H9 (cell line): ENCODE results near the gene NXPH4. TPM values are rescaled to one million over a fixed set of nuclear protein-coding genes. Genes with fewer than 3 reads are reported as not detected.

ENCODE experiments used
- DNase-seq: peaks from one replicate; pipeline ENCODE4 v3.0.0-alpha.2; 2017
- H2AFZ ChIP-seq: one replicate; pipeline ENCODE4 v1.6.1; 2013; ENCODE audit warnings: mild to moderate bottlenecking, low read length, control low read depth, moderate library complexity
- H2AK5ac ChIP-seq: 2 replicates; pipeline ENCODE4 v1.6.1; 2013; ENCODE audit warnings: low read length, control low read depth, mixed read lengths; ENCODE audit not compliant: insufficient read length
- H2BK120ac ChIP-seq: one replicate; pipeline ENCODE4 v1.6.1; 2013; ENCODE audit warnings: low read depth, mild to moderate bottlenecking, low read length, control low read depth, inconsistent platforms; ENCODE audit not compliant: poor library complexity, severe bottlenecking
- H2BK12ac ChIP-seq: 2 replicates; pipeline ENCODE4 v1.6.1; 2013; ENCODE audit warnings: low read length, control low read depth, mixed read lengths, low read depth; ENCODE audit not compliant: insufficient read length
- H2BK15ac ChIP-seq: 2 replicates; pipeline ENCODE4 v1.6.1; 2013; ENCODE audit warnings: low read depth, low read length, control low read depth
- H2BK20ac ChIP-seq: one replicate; pipeline ENCODE4 v1.6.1; 2013; ENCODE audit warnings: low read depth, mild to moderate bottlenecking, low read length, control low read depth, inconsistent platforms; ENCODE audit not compliant: poor library complexity, severe bottlenecking
- H2BK5ac ChIP-seq: 2 replicates; pipeline ENCODE4 v1.6.1; 2013; ENCODE audit warnings: low read length, control low read depth, mixed read lengths; ENCODE audit not compliant: insufficient read length
- H3K14ac ChIP-seq: 2 replicates; pipeline ENCODE4 v1.6.1; 2013; ENCODE audit warnings: low read length, control low read depth; ENCODE audit not compliant: insufficient read depth
- H3K18ac ChIP-seq: 2 replicates; pipeline ENCODE4 v1.6.1; 2013; ENCODE audit warnings: low read depth, mild to moderate bottlenecking, mixed read lengths, low read length, control low read depth; ENCODE audit not compliant: insufficient read length
- H3K23ac ChIP-seq: 2 replicates; pipeline ENCODE4 v1.6.1; 2013; ENCODE audit warnings: low read length, control low read depth, mixed read lengths, low read depth; ENCODE audit not compliant: insufficient read length
- H3K23me2 ChIP-seq: 2 replicates; pipeline ENCODE4 v1.6.1; 2013; ENCODE audit warnings: low read depth, mild to moderate bottlenecking, mixed read lengths, low read length, control low read depth; ENCODE audit not compliant: insufficient read length, poor library complexity, severe bottlenecking
- H3K27ac ChIP-seq: 2 replicates; pipeline ENCODE4 v1.5.1; 2013; ENCODE audit warnings: low read length, control low read depth, mixed read lengths, low read depth; ENCODE audit not compliant: insufficient read length
- H3K27me3 ChIP-seq: 2 replicates; pipeline ENCODE4 v1.6.1; 2013; ENCODE audit warnings: low read length, control low read depth, inconsistent platforms; ENCODE audit not compliant: insufficient read depth
- H3K4ac ChIP-seq: 2 replicates; pipeline ENCODE4 v1.6.1; 2013; ENCODE audit warnings: low read depth, mild to moderate bottlenecking, control low read depth, inconsistent platforms, low read length, moderate library complexity
- H3K4me1 ChIP-seq: 2 replicates; pipeline ENCODE4 v1.6.1; 2013; ENCODE audit warnings: low read length, control low read depth, inconsistent platforms; ENCODE audit not compliant: insufficient read depth
- H3K4me2 ChIP-seq: 2 replicates; pipeline ENCODE4 v1.6.1; 2013; ENCODE audit warnings: low read length, control low read depth, mixed read lengths; ENCODE audit not compliant: insufficient read length, insufficient read depth
- H3K56ac ChIP-seq: 2 replicates; pipeline ENCODE4 v1.6.1; 2013; ENCODE audit warnings: low read depth, mild to moderate bottlenecking, mixed read lengths, low read length, control low read depth; ENCODE audit not compliant: insufficient read length
- H3K79me1 ChIP-seq: 2 replicates; pipeline ENCODE4 v1.6.1; 2013; ENCODE audit warnings: low read depth, mild to moderate bottlenecking, moderate library complexity, low read length, control low read depth, inconsistent platforms; ENCODE audit not compliant: insufficient read depth, poor library complexity, severe bottlenecking
- H3K79me2 ChIP-seq: 2 replicates; pipeline ENCODE4 v1.6.1; 2013; ENCODE audit warnings: low read length, control low read depth, inconsistent platforms; ENCODE audit not compliant: insufficient read depth
- H3K9ac ChIP-seq: 2 replicates; pipeline ENCODE4 v1.6.1; 2013; ENCODE audit warnings: low read length, control low read depth, mixed read lengths; ENCODE audit not compliant: insufficient read length; ENCODE audit errors: extremely low read depth
- H3K9me3 ChIP-seq: one replicate; pipeline ENCODE4 v1.6.1; 2013; ENCODE audit warnings: low read depth, low read length, inconsistent platforms; ENCODE audit not compliant: control insufficient read depth
- H3T11ph ChIP-seq: one replicate; pipeline ENCODE4 v1.6.1; 2013; ENCODE audit warnings: mild to moderate bottlenecking, low read length, control low read depth, inconsistent platforms
- H4K20me1 ChIP-seq: one replicate; pipeline ENCODE4 v1.6.1; 2013; ENCODE audit not compliant: control insufficient read depth, insufficient read length, insufficient read depth
- H4K5ac ChIP-seq: 2 replicates; pipeline ENCODE4 v1.6.1; 2013; ENCODE audit warnings: low read depth, mild to moderate bottlenecking, mixed read lengths, low read length, control low read depth; ENCODE audit not compliant: insufficient read length
- H4K8ac ChIP-seq: replicated peaks from 2 replicates; pipeline ENCODE4 v1.6.1; 2013; ENCODE audit warnings: low read length, control low read depth, mixed read lengths, low read depth; ENCODE audit not compliant: insufficient read length
- H4K91ac ChIP-seq: 2 replicates; pipeline ENCODE4 v1.6.1; 2013; ENCODE audit warnings: low read depth, mild to moderate bottlenecking, moderate library complexity, mixed read lengths, low read length, control low read depth; ENCODE audit not compliant: insufficient read length
- H3K27ac Mint-ChIP-seq, 3 experiments: 2 replicates in 2 of 3; 3 replicates in 1 of 3; pipeline ENCODE4 v1.8.0; 2020 to 2021; ENCODE audit warnings: mixed read lengths in 3 of 3, mild to moderate bottlenecking in 1 of 3, moderate library complexity in 1 of 3
- H3K27me3 Mint-ChIP-seq: 2 replicates; pipeline ENCODE4 v1.8.0; 2021; ENCODE audit warnings: low read depth, mild to moderate bottlenecking, moderate library complexity, mixed read lengths
- H3K36me3 Mint-ChIP-seq, 3 experiments: 2 replicates in 2 of 3; 3 replicates in 1 of 3; pipeline ENCODE4 v1.8.0; 2020 to 2021; ENCODE audit warnings: low read depth in 3 of 3, mixed read lengths in 3 of 3; ENCODE audit not compliant: insufficient read depth in 1 of 3
- H3K4me1 Mint-ChIP-seq, 2 experiments: 2 replicates each; pipeline ENCODE4 v1.8.0; 2020; ENCODE audit warnings: mixed read lengths in 2 of 2
- H3K4me3 Mint-ChIP-seq, 2 experiments: 2 replicates in 1 of 2; 3 replicates in 1 of 2; pipeline ENCODE4 v1.8.0; 2020 to 2021; ENCODE audit warnings: mild to moderate bottlenecking in 2 of 2, mixed read lengths in 2 of 2, moderate library complexity in 1 of 2
- H3K9me3 Mint-ChIP-seq, 2 experiments: 2 replicates in 1 of 2; 3 replicates in 1 of 2; pipeline ENCODE4 v1.8.0; 2020; ENCODE audit warnings: mild to moderate bottlenecking in 2 of 2, mixed read lengths in 2 of 2, moderate library complexity in 1 of 2
- CTCF ChIP-seq: fragments of 200-600 bp; sonication (generic); conservative IDR thresholded peaks from 3 replicates; pipeline ENCODE4 v1.8.0; 2021; ENCODE audit warnings: antibody characterized with exemption, mild to moderate bottlenecking
- WGBS: extraction: QIAGEN DNeasy Blood & Tissue Kit; methylation state at CpG from one replicate; pipeline ENCODE4 v1.1.7; 2013; ENCODE audit warnings: missing lambda C conversion rate, low lambda C conversion rate, mixed read lengths; ENCODE audit not compliant: insufficient read length; ENCODE audit errors: extremely low coverage; 5-methylcytosine and 5-hydroxymethylcytosine counted together
- total RNA-seq: library from RNA; stranded (reverse); gene quantifications from 2 replicates; pipeline ENCODE4 v1.2.1, GENCODE V29; 2021

Gene NXPH4
- total RNA-seq, 1 experiment from 2014 or later: 2.1 TPM

- Mint-ChIP-seq H3K36me3 (peaks cover 45 to 92% (median 87%) of the 10 kb centered on the region in 3 experiments), H3K27ac (no peak overlapping the region), H3K4me3 (no peak overlapping the region), H3K9me3 (no peaks in the 10 kb centered on the region), H3K4me1 (no peaks in the 10 kb centered on the region), H3K27me3 (no peaks in the 10 kb centered on the region)
- Histone ChIP-seq H3K18ac (no peak overlapping the region), H3K27ac (no peak overlapping the region), H3K9ac (no peak overlapping the region), H3K4me2 (no peak overlapping the region), H3K23me2 (no peaks in the 10 kb centered on the region), H3K23ac (no peak overlapping the region), H3K56ac (no peak overlapping the region), H3K14ac (no peak overlapping the region), H2BK20ac (no peak overlapping the region), H2BK12ac (no peak overlapping the region), H4K20me1 (no peaks in the 10 kb centered on the region), H2BK15ac (no peak overlapping the region), H2BK120ac (no peak overlapping the region), H4K8ac (no peak overlapping the region), H4K5ac (no peak overlapping the region), H3T11ph (no peak overlapping the region), H3K27me3 (no peaks in the 10 kb centered on the region), H2AFZ (no peak overlapping the region), H2BK5ac (no peak overlapping the region), H3K4me1 (no peaks in the 10 kb centered on the region), H3K9me3 (no peaks in the 10 kb centered on the region), H3K4ac (no peak overlapping the region), H4K91ac (no peak overlapping the region), H3K79me2 (no peaks in the 10 kb centered on the region), H2AK5ac (no peak overlapping the region), H3K79me1 (no peaks in the 10 kb centered on the region)
- DNase-seq: no peak
- no peak for TF ChIP-seq CTCF
- no CpG with 5 or more reads among the region's 28 CpGs for WGBS
Measured at GRCh38 chr12:57203201-57203600, 13.4 kb upstream of the NXPH4 start.
